Stimulated activated CD4-positive, alpha-beta T cell treated with anti-CD3 and anti-CD28 coated beads, Interleukin-2, amount 100 ng/mL, for 48 hours (primary cell): ENCODE measurements around the gene TIMM22.
"Not testable (repeated sequence)": the region's sequence is repeated elsewhere in the genome, so short reads cannot be mapped to it uniquely, and the experiment has no call there.

Experiments used
- DNase-seq, 2 donors: peaks; one replicate each; pipeline ENCODE4 v3.0.0-alpha.2; 2020

The TIMM22 gene

GRCh38 chr17:996554-997344, at the start of gene TIMM22:
Gene TIMM22, plus strand, starts transcription at chr17:997129. Its CDS starts 14 bp downstream, at chr17:997143.
- peak; percentile 88 for DNase-seq

GRCh38 chr17:948284-948852, 48.6 kb upstream of the TIMM22 start:
- no peak for DNase-seq

GRCh38 chr17:949623-950303, 47.2 kb upstream of the TIMM22 start:
- no peak for DNase-seq

GRCh38 chr17:951325-952132, 45.4 kb upstream of the TIMM22 start:
- DNase-seq, result no peak

- DNase-seq, result not testable (repeated sequence)
These were observed 44.3 kb upstream of the TIMM22 start for GRCh38 chr17:952592-952991.

GRCh38 chr17:953767-954166, 43.2 kb upstream of the TIMM22 start:
- DNase-seq, result no peak

- no peak for DNase-seq
These were observed 42.3 kb upstream of the TIMM22 start for GRCh38 chr17:954431-955164.

GRCh38 chr17:956905-957304, 40.0 kb upstream of the TIMM22 start:
- no peak for DNase-seq

- no peak for DNase-seq
These were observed 39.0 kb upstream of the TIMM22 start for GRCh38 chr17:957856-958421.

GRCh38 chr17:958712-959451, 38.0 kb upstream of the TIMM22 start:
- no peak for DNase-seq

GRCh38 chr17:962166-962565, 34.8 kb upstream of the TIMM22 start:
- DNase-seq, result no peak

- DNase-seq, result no peak
These were observed 34.3 kb upstream of the TIMM22 start for GRCh38 chr17:962670-963069.

- DNase-seq, result no peak
These were observed 32.1 kb upstream of the TIMM22 start for GRCh38 chr17:964876-965275.

- DNase-seq, result no peak
These were observed 31.5 kb upstream of the TIMM22 start for GRCh38 chr17:965311-965989.

GRCh38 chr17:967122-967521, 29.8 kb upstream of the TIMM22 start:
- no peak for DNase-seq

GRCh38 chr17:968812-969730, 27.9 kb upstream of the TIMM22 start:
- DNase-seq, result no peak

GRCh38 chr17:969811-970355, 27.0 kb upstream of the TIMM22 start:
- DNase-seq, result no peak

- DNase-seq, result no peak
These were observed 26.6 kb upstream of the TIMM22 start for GRCh38 chr17:970364-970763.

GRCh38 chr17:971861-972260, 25.1 kb upstream of the TIMM22 start:
- DNase-seq, result not testable (repeated sequence)
